Upper lobe of right lung (tissue), 1 donor: ENCODE measurements around the gene UBAP2. TPM values are rescaled to one million over a fixed set of nuclear protein-coding genes. Genes with fewer than 3 reads are reported as not detected.
"Not testable (repeated sequence)": the region's sequence is repeated elsewhere in the genome, so short reads cannot be mapped to it uniquely, and the experiment has no call there.

ENCODE experiments used
- ATAC-seq: fragments of 200-7000 bp; cut with Tn5 transposase; one replicate; pipeline ENCODE4 v1.9.1; 2020; ENCODE audit warnings: mild to moderate bottlenecking, moderate library complexity
- DNase-seq: peaks from one replicate; pipeline ENCODE4 v3.0.0-alpha.2; 2020
- H3K27ac ChIP-seq: fragments of 200-600 bp; one replicate; pipeline ENCODE4 v1.8.0; 2022
- H3K27me3 ChIP-seq: fragments of 200-600 bp; one replicate; pipeline ENCODE4 v1.8.0; 2022; ENCODE audit warnings: mild to moderate bottlenecking
- H3K36me3 ChIP-seq: fragments of 200-600 bp; one replicate; pipeline ENCODE4 v1.8.0; 2022
- H3K4me1 ChIP-seq: fragments of 200-600 bp; one replicate; pipeline ENCODE4 v1.8.0; 2022
- H3K4me3 ChIP-seq: fragments of 200-600 bp; one replicate; pipeline ENCODE4 v1.8.0; 2022; ENCODE audit warnings: mild to moderate bottlenecking
- H3K9me3 ChIP-seq: fragments of 200-600 bp; one replicate; pipeline ENCODE4 v1.8.0; 2022
- intact Hi-C: fragments of 100-400 bp; cut with DNase I; formaldehyde crosslinking; loops from one replicate; pipeline ENCODE4 v1.11.0; 2022
- total RNA-seq: library from RNA; stranded (reverse); fragmentation: NEBNext Ultra II Directional; extraction: Animal tissue kit (Norgen Biotek cat#: 25700); gene quantifications from one replicate; pipeline ENCODE4 v1.2.1, GENCODE V29; 2021
- TF ChIP-seq, protein P1 (sequence below): fragments of 200-600 bp; IDR thresholded peaks from one replicate; pipeline ENCODE4 v1.8.0; 2022; ENCODE audit warnings: antibody characterized with exemption
- donor health status: DM: no; HTN: yes; CAD: no; lungs with severe emphysema.

The UBAP2 gene
- total RNA-seq, 1 donor from 2014 or later: 36.2 TPM

DNA sequence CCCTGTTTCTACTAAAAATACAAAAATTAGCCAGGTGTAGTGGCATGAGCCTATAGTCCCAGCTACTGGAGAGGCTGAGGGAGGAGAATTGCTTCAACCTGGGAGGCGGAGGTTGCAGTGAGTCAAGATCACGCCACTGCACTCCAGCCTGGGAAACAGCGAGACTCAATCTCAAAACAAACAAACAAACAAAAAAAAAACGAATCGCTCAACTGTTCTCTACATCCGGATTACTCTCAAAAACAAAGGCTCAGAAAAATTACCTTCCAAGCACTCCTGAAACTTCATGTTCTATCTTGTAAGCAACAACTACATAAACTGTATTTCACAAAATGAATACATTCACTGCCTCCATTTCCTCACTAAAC, 14.0 kb downstream of the UBAP2 start:
- no peak overlapping the region for H3K4me3 ChIP-seq
- no peaks in the 10 kb centered on the region for H3K4me1 ChIP-seq
- intact Hi-C loops: no loop called here
- H3K9me3 ChIP-seq: no peaks in the 10 kb centered on the region
- ATAC-seq: no peak
- no peaks in the 10 kb centered on the region for H3K36me3 ChIP-seq
- H3K27ac ChIP-seq: no peak overlapping the region
- no peaks in the 10 kb centered on the region for H3K27me3 ChIP-seq
- TF ChIP-seq, protein P1, sequence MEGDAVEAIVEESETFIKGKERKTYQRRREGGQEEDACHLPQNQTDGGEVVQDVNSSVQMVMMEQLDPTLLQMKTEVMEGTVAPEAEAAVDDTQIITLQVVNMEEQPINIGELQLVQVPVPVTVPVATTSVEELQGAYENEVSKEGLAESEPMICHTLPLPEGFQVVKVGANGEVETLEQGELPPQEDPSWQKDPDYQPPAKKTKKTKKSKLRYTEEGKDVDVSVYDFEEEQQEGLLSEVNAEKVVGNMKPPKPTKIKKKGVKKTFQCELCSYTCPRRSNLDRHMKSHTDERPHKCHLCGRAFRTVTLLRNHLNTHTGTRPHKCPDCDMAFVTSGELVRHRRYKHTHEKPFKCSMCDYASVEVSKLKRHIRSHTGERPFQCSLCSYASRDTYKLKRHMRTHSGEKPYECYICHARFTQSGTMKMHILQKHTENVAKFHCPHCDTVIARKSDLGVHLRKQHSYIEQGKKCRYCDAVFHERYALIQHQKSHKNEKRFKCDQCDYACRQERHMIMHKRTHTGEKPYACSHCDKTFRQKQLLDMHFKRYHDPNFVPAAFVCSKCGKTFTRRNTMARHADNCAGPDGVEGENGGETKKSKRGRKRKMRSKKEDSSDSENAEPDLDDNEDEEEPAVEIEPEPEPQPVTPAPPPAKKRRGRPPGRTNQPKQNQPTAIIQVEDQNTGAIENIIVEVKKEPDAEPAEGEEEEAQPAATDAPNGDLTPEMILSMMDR: no peak
- DNase-seq: peak; percentile 30

DNA sequence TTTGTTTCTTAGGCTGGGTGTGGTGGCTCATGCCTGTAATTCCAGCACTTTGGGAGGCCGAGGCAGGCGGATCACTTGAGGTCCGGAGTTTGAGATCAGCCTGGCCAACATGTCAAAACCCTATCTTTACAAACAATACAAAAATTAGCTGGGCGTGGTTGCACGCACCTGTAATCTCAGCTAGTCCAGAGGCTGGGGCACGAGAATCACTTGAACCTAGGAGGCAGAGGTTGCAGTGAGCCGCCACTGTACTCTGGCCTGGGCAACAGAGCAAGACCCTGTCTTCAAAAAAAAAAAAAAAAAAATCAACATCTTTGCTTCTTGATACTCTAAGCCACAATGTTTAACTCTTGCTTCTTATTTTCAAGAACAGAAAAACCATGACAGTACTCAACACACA, 16.1 kb downstream of the UBAP2 start:
- Histone ChIP-seq H3K9me3 (no peaks in the 10 kb centered on the region), H3K36me3 (peaks cover 5% of the 10 kb centered on the region), H3K4me3 (no peak overlapping the region), H3K4me1 (no peaks in the 10 kb centered on the region), H3K27ac (no peak overlapping the region), H3K27me3 (no peaks in the 10 kb centered on the region)
- DNase-seq (peak; percentile 12), ATAC-seq (no peak)
- TF ChIP-seq, protein P1: no peak
- intact Hi-C loops: no loop called here

DNA sequence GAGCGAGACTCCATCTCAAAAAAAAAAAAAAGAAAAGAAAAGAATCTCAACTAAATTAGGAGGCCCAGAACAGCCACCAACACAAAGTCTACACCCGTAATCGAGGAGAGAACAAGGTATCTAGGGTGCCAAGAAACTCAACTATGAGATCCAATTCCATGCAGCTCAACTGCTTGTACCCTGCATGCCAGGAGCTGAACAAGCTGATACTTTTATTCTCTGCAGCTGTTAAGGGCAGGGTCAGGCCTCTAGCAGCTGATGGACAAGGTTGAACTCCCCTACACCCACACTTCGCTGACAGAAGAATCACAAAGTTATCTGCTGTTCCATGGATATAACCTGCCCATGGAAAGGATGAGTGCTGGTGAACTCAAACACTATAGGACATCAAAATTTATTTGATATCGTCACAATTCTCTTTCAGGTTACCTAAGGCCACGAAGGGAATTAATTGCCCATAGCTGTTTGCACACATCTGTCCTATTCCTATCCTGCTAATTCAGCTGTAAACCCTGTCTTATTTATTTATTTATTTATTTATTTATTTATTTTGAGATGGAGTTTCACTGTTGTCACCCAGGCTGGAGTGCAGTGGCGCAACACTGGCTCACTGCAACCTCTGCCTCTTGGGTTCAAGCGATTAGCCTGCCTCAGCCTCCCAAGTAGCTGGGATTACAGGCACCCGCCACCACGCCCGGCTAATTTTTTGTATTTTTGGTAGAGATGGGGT, 20.7 kb downstream of the UBAP2 start:
- H3K27ac ChIP-seq: no peak overlapping the region

DNA sequence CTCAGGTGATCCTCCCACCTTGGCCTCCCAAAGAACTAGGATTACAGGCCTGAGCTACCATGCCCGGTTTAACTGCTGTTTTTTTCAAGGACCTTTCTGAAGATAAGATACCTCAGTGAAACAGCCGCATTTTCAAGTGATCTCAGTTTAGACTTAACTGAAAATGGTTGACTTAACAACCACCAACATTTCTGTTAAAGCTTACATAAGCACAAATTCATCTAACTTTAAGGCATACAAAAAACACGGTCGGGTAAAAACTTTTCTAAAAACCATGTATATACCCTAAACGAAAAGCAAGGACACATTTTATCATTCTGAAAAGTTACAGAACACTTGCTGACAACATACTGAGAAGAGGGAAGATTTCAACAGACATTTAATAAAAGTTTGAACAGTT, 22.9 kb downstream of the UBAP2 start:
- Histone ChIP-seq H3K27me3 (no peaks in the 10 kb centered on the region), H3K4me3 (no peak overlapping the region), H3K4me1 (peaks cover 6% of the 10 kb centered on the region), H3K36me3 (peaks cover 5% of the 10 kb centered on the region), H3K27ac (no peak overlapping the region), H3K9me3 (no peaks in the 10 kb centered on the region)
- TF ChIP-seq, protein P1: no peak
- intact Hi-C loops: no loop called here
- DNase-seq (no peak), ATAC-seq (no peak)

More for the DNA sequence above, 20.7 kb downstream of the UBAP2 start:
- TF ChIP-seq, protein P1: no peak
- peak; percentile 25 for DNase-seq
- H3K4me3 ChIP-seq: no peak overlapping the region
- H3K36me3 ChIP-seq: peaks cover 5% of the 10 kb centered on the region
- H3K9me3 ChIP-seq: no peaks in the 10 kb centered on the region
- no peaks in the 10 kb centered on the region for H3K27me3 ChIP-seq
- intact Hi-C loops: no loop called here
- peaks cover 6% of the 10 kb centered on the region for H3K4me1 ChIP-seq
- ATAC-seq: no peak

DNA sequence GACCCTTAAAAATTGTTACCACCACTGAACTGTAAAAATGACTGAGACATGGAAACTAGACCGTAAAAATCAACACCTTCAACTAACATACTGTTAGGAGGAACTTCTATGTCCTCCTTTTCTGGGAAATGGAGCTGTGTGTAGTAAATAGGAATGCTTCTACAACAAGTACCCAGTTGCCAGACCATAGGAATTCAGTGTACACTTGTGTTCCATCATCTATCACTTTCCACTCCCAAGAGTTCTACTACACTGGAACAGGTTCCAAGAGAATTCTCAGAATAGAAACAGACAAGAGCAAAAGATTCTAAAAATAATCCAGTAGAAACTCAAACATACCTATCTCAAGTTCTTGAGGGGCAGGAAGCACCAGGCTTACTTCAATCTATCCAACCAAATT, 23.6 kb downstream of the UBAP2 start:
- Histone ChIP-seq H3K27ac (no peak overlapping the region), H3K9me3 (no peaks in the 10 kb centered on the region)
- peak; percentile 49 for ATAC-seq

DNA sequence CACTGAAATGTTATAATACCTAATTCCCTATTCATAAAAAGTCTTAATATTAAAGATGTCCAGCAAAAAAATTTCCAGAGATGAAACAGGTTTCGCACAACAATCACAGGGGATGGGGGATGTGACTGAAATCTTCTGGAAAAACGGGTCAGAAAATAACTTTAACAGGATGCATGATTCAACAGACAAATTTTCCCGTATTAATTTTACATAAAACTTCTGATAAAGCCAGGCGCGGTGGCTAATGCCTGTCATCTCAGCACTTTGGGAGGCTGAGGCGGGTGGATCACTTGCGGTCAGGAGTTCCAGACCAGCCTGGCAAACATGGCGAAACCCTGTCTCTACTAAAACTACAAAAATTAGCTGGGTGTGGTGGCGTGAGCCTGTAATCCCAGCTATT, 24.2 kb downstream of the UBAP2 start:
- intact Hi-C loops, H3K36me3 ChIP-seq: not testable (repeated sequence)
- peak; percentile 19 for DNase-seq

More for the DNA sequence above, 23.6 kb downstream of the UBAP2 start:
- Histone ChIP-seq H3K27me3 (no peaks in the 10 kb centered on the region), H3K36me3 (peaks cover 5% of the 10 kb centered on the region), H3K4me1 (peaks cover 6% of the 10 kb centered on the region), H3K4me3 (no peak overlapping the region)
- DNase-seq: no peak
- intact Hi-C loops: no loop called here
- TF ChIP-seq, protein P1: no peak

More for the DNA sequence above, 24.2 kb downstream of the UBAP2 start:
- not testable (repeated sequence) for H3K4me1 ChIP-seq, ATAC-seq, H3K27ac ChIP-seq, H3K27me3 ChIP-seq, H3K9me3 ChIP-seq, H3K4me3 ChIP-seq
